CD4-positive, alpha-beta T cell treated with Interleukin-17A for 1 hour (primary cell): ENCODE data around the gene CYSLTR1.
"Not testable (repeated sequence)": the region's sequence is repeated elsewhere in the genome, so short reads cannot be mapped to it uniquely, and the experiment has no call there.

Experiments
- DNase-seq: peaks from one replicate; pipeline ENCODE4 v3.0.0-alpha.2; 2020

Gene CYSLTR1

GRCh38 chrX:78327370-78328086 is at the start of gene CYSLTR1:
Gene CYSLTR1 (minus strand): TSS chrX:78327611. CDS start chrX:78273746, 53,865 bp downstream.
- DNase-seq: peak; percentile 15

GRCh38 chrX:78377186-78377585 is 49.8 kb upstream of the CYSLTR1 start:
- DNase-seq: no peak

- peak; percentile 13 for DNase-seq
These were observed 48.5 kb upstream of the CYSLTR1 start for GRCh38 chrX:78375894-78376293.

- no peak for DNase-seq
These were observed 39.2 kb upstream of the CYSLTR1 start for GRCh38 chrX:78366576-78366975.

- DNase-seq: no peak
These were observed 30.1 kb upstream of the CYSLTR1 start for GRCh38 chrX:78357342-78358055.

- DNase-seq: peak; percentile 80
These were observed 6.1 kb upstream of the CYSLTR1 start for GRCh38 chrX:78333521-78333920.

GRCh38 chrX:78331708-78332107 is 4.3 kb upstream of the CYSLTR1 start:
- DNase-seq: peak; percentile 22

- no peak for DNase-seq
These were observed 3.1 kb upstream of the CYSLTR1 start for GRCh38 chrX:78330540-78330939.

GRCh38 chrX:78330068-78330467 is 2.7 kb upstream of the CYSLTR1 start:
- no peak for DNase-seq

- DNase-seq: peak; percentile 50
These were observed 2.1 kb upstream of the CYSLTR1 start for GRCh38 chrX:78329486-78329885.

GRCh38 chrX:78326401-78326800 is 1.0 kb downstream of the CYSLTR1 start:
- no peak for DNase-seq

- no peak for DNase-seq
These were observed 4.5 kb downstream of the CYSLTR1 start for GRCh38 chrX:78322863-78323262.

GRCh38 chrX:78321809-78322208 is 5.6 kb downstream of the CYSLTR1 start:
- DNase-seq: peak; percentile 67

GRCh38 chrX:78316265-78316664 is 11.1 kb downstream of the CYSLTR1 start:
- no peak for DNase-seq

- DNase-seq: no peak
These were observed 11.7 kb downstream of the CYSLTR1 start for GRCh38 chrX:78315745-78316144.

- DNase-seq: no peak
These were observed 12.8 kb downstream of the CYSLTR1 start for GRCh38 chrX:78314561-78314960.

- DNase-seq: no peak
These were observed 13.9 kb downstream of the CYSLTR1 start for GRCh38 chrX:78313526-78313925.

- no peak for DNase-seq
These were observed 19.7 kb downstream of the CYSLTR1 start for GRCh38 chrX:78307665-78308064.

GRCh38 chrX:78303086-78303485 is 24.3 kb downstream of the CYSLTR1 start:
- DNase-seq: no peak

- not testable (repeated sequence) for DNase-seq
These were observed 26.5 kb downstream of the CYSLTR1 start for GRCh38 chrX:78300933-78301332.

GRCh38 chrX:78283511-78283910 is 43.9 kb downstream of the CYSLTR1 start:
- DNase-seq: no peak

GRCh38 chrX:78237127-78237526 is 90.3 kb downstream of the CYSLTR1 start:
- no peak for DNase-seq

- DNase-seq: not testable (repeated sequence)
These were observed 101.4 kb downstream of the CYSLTR1 start for GRCh38 chrX:78226047-78226446.
